Activated T-cell treated with anti-CD3 and anti-CD28 coated beads, Interleukin-2, amount 50 U/mL, for 24 hours (primary cell): ENCODE measurements around the gene SLC12A1.
A peak's percentile ranks its signal among the peaks of the same experiment; 100 is the strongest.

ENCODE experiments used
- DNase-seq: peaks from one replicate; pipeline ENCODE4 v3.0.0-alpha.2; 2020
- H3K27ac Mint-ChIP-seq: 2 replicates; pipeline ENCODE4 v1.8.0; 2020; ENCODE audit warnings: mild to moderate bottlenecking, mixed read lengths
- H3K27me3 Mint-ChIP-seq: 2 replicates; pipeline ENCODE4 v1.8.0; 2020; ENCODE audit warnings: mixed read lengths
- H3K36me3 Mint-ChIP-seq: 2 replicates; pipeline ENCODE4 v1.8.0; 2020; ENCODE audit warnings: low read depth, mixed read lengths
- H3K4me1 Mint-ChIP-seq: 2 replicates; pipeline ENCODE4 v1.8.0; 2020; ENCODE audit warnings: low read depth, mixed read lengths
- H3K4me3 Mint-ChIP-seq: 2 replicates; pipeline ENCODE4 v1.8.0; 2020; ENCODE audit warnings: mild to moderate bottlenecking, moderate library complexity, mixed read lengths
- H3K9me3 Mint-ChIP-seq: 2 replicates; pipeline ENCODE4 v1.8.0; 2020; ENCODE audit warnings: mixed read lengths

Gene SLC12A1

GRCh38 chr15:48205981-48206380, at the start of gene SLC12A1:
SLC12A1 (plus strand) TSS chr15:48206302; CDS start chr15:48207720, 1,418 bp downstream.
- H3K4me3 Mint-ChIP-seq: no peak within 1 kb of the TSS
- no peaks in the 10 kb centered on the region for H3K36me3 Mint-ChIP-seq
- peaks cover 22% of the 10 kb centered on the region for H3K27me3 Mint-ChIP-seq
- DNase-seq: no peak
- no peak within 1 kb of the TSS for H3K27ac Mint-ChIP-seq
- H3K4me1 Mint-ChIP-seq: no peaks in the 10 kb centered on the region
- H3K9me3 Mint-ChIP-seq: no peaks in the 10 kb centered on the region

DNA sequence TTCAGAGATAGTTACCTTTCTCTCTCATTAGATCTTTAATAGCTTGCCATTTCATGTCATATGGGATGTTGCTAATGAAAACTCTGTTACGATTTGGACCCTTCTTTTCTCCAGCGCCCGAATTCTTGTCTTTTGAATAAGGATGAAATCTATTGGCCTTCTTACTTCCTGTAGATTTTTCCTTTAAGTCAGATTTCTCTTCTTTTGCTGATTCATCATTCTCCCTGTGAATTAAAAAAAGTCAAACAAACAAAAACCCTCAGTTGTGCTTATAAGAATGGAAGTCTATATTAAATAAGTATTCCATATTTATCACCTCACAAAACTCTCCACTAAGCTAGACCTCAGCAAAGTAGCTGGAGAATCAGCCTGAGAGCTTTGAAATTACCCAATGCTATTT, 37.5 kb upstream of the SLC12A1 start:
- peaks cover 6% of the 10 kb centered on the region for H3K9me3 Mint-ChIP-seq
- peaks cover 36% of the 10 kb centered on the region for H3K36me3 Mint-ChIP-seq
- DNase-seq: no peak
- no peak overlapping the region for H3K4me3 Mint-ChIP-seq
- H3K27me3 Mint-ChIP-seq: no peaks in the 10 kb centered on the region
- no peaks in the 10 kb centered on the region for H3K4me1 Mint-ChIP-seq
- H3K27ac Mint-ChIP-seq: no peak overlapping the region

GRCh38 chr15:48170981-48171380, 35.1 kb upstream of the SLC12A1 start:
- H3K4me3 Mint-ChIP-seq: no peak overlapping the region
- H3K27ac Mint-ChIP-seq: no peak overlapping the region
- H3K36me3 Mint-ChIP-seq: peaks cover 24% of the 10 kb centered on the region
- peaks cover 6% of the 10 kb centered on the region for H3K9me3 Mint-ChIP-seq
- DNase-seq: no peak
- peaks cover 7% of the 10 kb centered on the region for H3K4me1 Mint-ChIP-seq
- peaks cover 2% of the 10 kb centered on the region for H3K27me3 Mint-ChIP-seq

GRCh38 chr15:48175126-48175525, 31.0 kb upstream of the SLC12A1 start:
- no peak for DNase-seq
- Mint-ChIP-seq H3K27ac (no peak overlapping the region), H3K4me3 (no peak overlapping the region), H3K4me1 (peaks cover 20% of the 10 kb centered on the region), H3K27me3 (peaks cover 17% of the 10 kb centered on the region), H3K36me3 (peaks cover 3% of the 10 kb centered on the region), H3K9me3 (peaks cover 6% of the 10 kb centered on the region)

DNA sequence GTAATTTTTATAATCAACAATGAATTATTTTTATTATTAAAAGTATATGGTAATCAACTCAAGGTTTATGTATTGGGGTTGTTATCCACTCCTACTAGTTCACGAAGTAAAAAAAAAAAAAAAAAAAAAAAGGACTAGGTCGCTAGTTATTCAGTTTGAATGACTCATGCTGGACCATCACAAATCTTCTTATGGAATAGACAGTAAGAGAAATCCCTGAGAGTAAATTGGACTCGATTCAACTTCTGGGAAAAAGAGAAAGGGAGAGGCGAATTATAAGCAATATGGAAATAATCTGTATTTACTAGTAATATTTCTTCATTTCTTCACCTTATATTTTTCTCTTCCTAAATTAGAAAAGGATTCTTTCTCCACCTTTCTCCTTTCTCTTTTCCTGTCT, 30.0 kb upstream of the SLC12A1 start:
- H3K36me3 Mint-ChIP-seq: peaks cover 3% of the 10 kb centered on the region
- no peak for DNase-seq

GRCh38 chr15:48176957-48177356, 29.1 kb upstream of the SLC12A1 start:
- Mint-ChIP-seq H3K4me3 (peak overlapping the region; percentile 86), H3K27ac (no peak overlapping the region), H3K27me3 (peaks cover 22% of the 10 kb centered on the region), H3K4me1 (peaks cover 20% of the 10 kb centered on the region), H3K36me3 (peaks cover 3% of the 10 kb centered on the region), H3K9me3 (peaks cover 5% of the 10 kb centered on the region)
- no peak for DNase-seq

More for the DNA sequence above, 30.0 kb upstream of the SLC12A1 start:
- Mint-ChIP-seq H3K4me3 (no peak overlapping the region), H3K27ac (no peak overlapping the region), H3K27me3 (peaks cover 19% of the 10 kb centered on the region), H3K4me1 (peaks cover 20% of the 10 kb centered on the region), H3K9me3 (peaks cover 6% of the 10 kb centered on the region)

- Mint-ChIP-seq H3K27ac (peak overlapping the region; percentile 92), H3K4me3 (peak overlapping the region; percentile 86), H3K27me3 (peaks cover 26% of the 10 kb centered on the region), H3K36me3 (peaks cover 3% of the 10 kb centered on the region), H3K4me1 (peaks cover 20% of the 10 kb centered on the region), H3K9me3 (peaks cover 5% of the 10 kb centered on the region)
- DNase-seq: no peak
These were observed 28.7 kb upstream of the SLC12A1 start for GRCh38 chr15:48177383-48177765.

GRCh38 chr15:48177766-48178647, 28.1 kb upstream of the SLC12A1 start, which contains the start of gene MYEF2:
MYEF2 (minus strand) TSS chr15:48178295; CDS start chr15:48178237, 58 bp downstream.
- DNase-seq: peak; percentile 76
- Mint-ChIP-seq H3K4me1 (peaks cover 20% of the 10 kb centered on the region), H3K27ac (peak within 1 kb of the TSS; percentile 92), H3K9me3 (peaks cover 3% of the 10 kb centered on the region), H3K27me3 (peaks cover 30% of the 10 kb centered on the region), H3K36me3 (peaks cover 3% of the 10 kb centered on the region), H3K4me3 (peak within 1 kb of the TSS; percentile 86)

GRCh38 chr15:48178648-48178931, 27.5 kb upstream of the SLC12A1 start:
- no peaks in the 10 kb centered on the region for H3K9me3 Mint-ChIP-seq
- H3K36me3 Mint-ChIP-seq: peaks cover 3% of the 10 kb centered on the region
- H3K27ac Mint-ChIP-seq: no peak overlapping the region
- H3K4me3 Mint-ChIP-seq: peak overlapping the region; percentile 55
- no peak for DNase-seq
- H3K4me1 Mint-ChIP-seq: peaks cover 20% of the 10 kb centered on the region
- peaks cover 32% of the 10 kb centered on the region for H3K27me3 Mint-ChIP-seq

GRCh38 chr15:48182749-48183148, 23.4 kb upstream of the SLC12A1 start:
- no peak overlapping the region for H3K4me3 Mint-ChIP-seq
- no peaks in the 10 kb centered on the region for H3K9me3 Mint-ChIP-seq
- no peak for DNase-seq
- no peaks in the 10 kb centered on the region for H3K4me1 Mint-ChIP-seq
- H3K27me3 Mint-ChIP-seq: peaks cover 35% of the 10 kb centered on the region
- H3K36me3 Mint-ChIP-seq: no peaks in the 10 kb centered on the region
- H3K27ac Mint-ChIP-seq: no peak overlapping the region

GRCh38 chr15:48185529-48185928, 20.6 kb upstream of the SLC12A1 start:
- DNase-seq: no peak
- Mint-ChIP-seq H3K27me3 (peaks cover 34% of the 10 kb centered on the region), H3K9me3 (no peaks in the 10 kb centered on the region), H3K4me3 (no peak overlapping the region), H3K4me1 (no peaks in the 10 kb centered on the region), H3K27ac (no peak overlapping the region), H3K36me3 (no peaks in the 10 kb centered on the region)

DNA sequence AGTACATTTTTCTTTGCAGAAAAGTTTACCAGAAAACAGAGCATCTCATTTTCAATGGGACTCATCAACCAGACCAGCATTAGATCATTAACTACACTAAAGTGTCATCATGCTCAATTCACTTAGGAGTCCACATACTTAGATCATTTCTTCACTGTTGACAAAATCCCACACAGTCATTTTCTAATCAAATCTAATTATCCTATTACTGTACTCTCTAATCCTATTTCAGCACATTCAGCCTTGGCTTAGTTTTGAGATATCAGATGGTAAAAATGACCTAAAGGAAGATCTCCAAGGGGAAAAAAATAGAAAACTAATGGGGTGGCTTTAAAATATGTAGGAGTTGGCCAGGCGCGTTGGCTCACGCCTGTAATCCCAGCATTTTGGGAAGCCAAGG, 19.8 kb upstream of the SLC12A1 start:
- Mint-ChIP-seq H3K27ac (no peak overlapping the region), H3K36me3 (no peaks in the 10 kb centered on the region), H3K4me3 (no peak overlapping the region), H3K4me1 (peaks cover under 1% of the 10 kb centered on the region), H3K9me3 (peaks cover under 1% of the 10 kb centered on the region), H3K27me3 (peaks cover 39% of the 10 kb centered on the region)
- no peak for DNase-seq

DNA sequence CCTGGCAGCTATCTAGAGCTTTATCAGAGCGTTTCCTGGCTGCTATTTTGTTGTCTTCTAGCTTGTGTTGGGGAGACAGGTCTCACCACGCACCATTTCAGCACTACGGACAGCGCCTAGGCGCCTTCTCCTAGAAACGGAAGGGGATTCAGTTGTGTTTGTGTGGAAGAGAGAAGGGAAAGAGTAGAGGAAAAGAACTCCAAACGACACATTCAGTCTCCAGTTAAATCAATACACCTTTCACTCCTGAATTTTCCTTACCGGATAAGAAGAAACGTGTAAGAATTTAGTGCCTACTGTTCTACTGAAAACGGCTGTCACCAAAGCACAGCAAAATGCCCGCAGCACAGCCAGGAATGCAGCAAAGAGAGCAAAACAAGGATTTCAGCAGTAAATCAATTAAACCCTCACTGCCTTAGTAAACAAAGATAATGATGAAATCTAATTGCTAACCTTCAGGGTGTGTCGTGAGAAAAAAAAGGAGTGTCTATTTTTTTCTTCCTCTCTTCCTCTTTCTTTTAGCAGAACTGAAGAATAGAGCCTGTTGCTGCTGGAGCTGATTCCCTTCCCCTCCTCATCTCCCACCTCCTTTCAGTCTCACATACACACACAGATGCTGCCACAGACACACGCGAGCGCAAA, 15.0 kb upstream of the SLC12A1 start:
- Mint-ChIP-seq H3K36me3 (no peaks in the 10 kb centered on the region), H3K4me1 (peaks cover 3% of the 10 kb centered on the region), H3K27ac (no peak overlapping the region), H3K4me3 (peak overlapping the region; percentile 6), H3K9me3 (peaks cover 2% of the 10 kb centered on the region), H3K27me3 (peaks cover 51% of the 10 kb centered on the region)
- DNase-seq: peak; percentile 42

- Mint-ChIP-seq H3K27ac (no peak within 1 kb of the TSS), H3K4me3 (peak within 1 kb of the TSS; percentile 6), H3K4me1 (peaks cover 3% of the 10 kb centered on the region), H3K9me3 (peaks cover 2% of the 10 kb centered on the region), H3K36me3 (no peaks in the 10 kb centered on the region), H3K27me3 (peaks cover 50% of the 10 kb centered on the region)
- DNase-seq: no peak
These were observed 14.4 kb upstream of the SLC12A1 start, which contains the start of gene CTXN2 for GRCh38 chr15:48191574-48192225. CTXN2 (plus strand) TSS chr15:48191665; CDS start chr15:48201301, 9,636 bp downstream.
